ENCODE measurements around the gene RPL26.

GRCh38 chr17:8398980-8399379 lies 16.0 kb upstream of the RPL26 start:
- TF ChIP-seq CTCF (conservative IDR thresholded peaks at IDR 0.05; ENCODE audit: low read depth, low read length) (no peak), EZH2 (IDR thresholded peaks at IDR 0.05; ENCODE audit: low read length, unreplicated experiment) (no peak)

Data from PC-3 (cell line).